ENCODE measurements around the gene TIE1. TPM values are rescaled to one million over a fixed set of nuclear protein-coding genes. Genes with fewer than 3 reads are reported as not detected.

The TIE1 gene
- total and polyA plus RNA-seq, 2 of the 13 experiments (the other 11 are each of a cell fraction or from before 2014, with no cell fraction given) = 0.58 to 0.84 TPM

GRCh38 chr1:43358746-43359693 lies 58.2 kb downstream of the TIE1 start, which contains the start of gene CDC20 (continued):
- TF ChIP-seq ZFP1 (CRISPR knock-in tag; IDR thresholded peaks at IDR 0.05) (no peak), NFE2L1 (CRISPR knock-in tag; IDR thresholded peaks at IDR 0.05; ENCODE audit: borderline replicate concordance) (no peak; the same call in 1 of the 2 replicates), KLF16 (CRISPR knock-in tag; IDR thresholded peaks at IDR 0.05) (peak in 1 of 2 experiments; percentile 71; a peak in 2 of 4 replicates), ZSCAN25 (CRISPR knock-in tag; IDR thresholded peaks at IDR 0.05) (no peak), PLRG1 (conservative IDR thresholded peaks at IDR 0.05) (no peak), ZSCAN30 (CRISPR knock-in tag; IDR thresholded peaks at IDR 0.05) (no peak), SSRP1 (CRISPR knock-in tag; IDR thresholded peaks at IDR 0.05) (no peak), TBX3 (IDR thresholded peaks at IDR 0.05; ENCODE audit: borderline replicate concordance) (no peak), SMARCC2 (IDR thresholded peaks at IDR 0.05) (no peak), ZNF207 (IDR thresholded peaks at IDR 0.05; ENCODE audit: borderline replicate concordance) (no peak), THYN1 (CRISPR knock-in tag; IDR thresholded peaks at IDR 0.05; ENCODE audit: borderline replicate concordance, low read depth) (0 out of 2 replicates have a peak, but pooled peaks have one; percentile 22), ZNF468 (CRISPR knock-in tag; IDR thresholded peaks at IDR 0.05) (no peak)
- TF ChIP-seq, protein P1, sequence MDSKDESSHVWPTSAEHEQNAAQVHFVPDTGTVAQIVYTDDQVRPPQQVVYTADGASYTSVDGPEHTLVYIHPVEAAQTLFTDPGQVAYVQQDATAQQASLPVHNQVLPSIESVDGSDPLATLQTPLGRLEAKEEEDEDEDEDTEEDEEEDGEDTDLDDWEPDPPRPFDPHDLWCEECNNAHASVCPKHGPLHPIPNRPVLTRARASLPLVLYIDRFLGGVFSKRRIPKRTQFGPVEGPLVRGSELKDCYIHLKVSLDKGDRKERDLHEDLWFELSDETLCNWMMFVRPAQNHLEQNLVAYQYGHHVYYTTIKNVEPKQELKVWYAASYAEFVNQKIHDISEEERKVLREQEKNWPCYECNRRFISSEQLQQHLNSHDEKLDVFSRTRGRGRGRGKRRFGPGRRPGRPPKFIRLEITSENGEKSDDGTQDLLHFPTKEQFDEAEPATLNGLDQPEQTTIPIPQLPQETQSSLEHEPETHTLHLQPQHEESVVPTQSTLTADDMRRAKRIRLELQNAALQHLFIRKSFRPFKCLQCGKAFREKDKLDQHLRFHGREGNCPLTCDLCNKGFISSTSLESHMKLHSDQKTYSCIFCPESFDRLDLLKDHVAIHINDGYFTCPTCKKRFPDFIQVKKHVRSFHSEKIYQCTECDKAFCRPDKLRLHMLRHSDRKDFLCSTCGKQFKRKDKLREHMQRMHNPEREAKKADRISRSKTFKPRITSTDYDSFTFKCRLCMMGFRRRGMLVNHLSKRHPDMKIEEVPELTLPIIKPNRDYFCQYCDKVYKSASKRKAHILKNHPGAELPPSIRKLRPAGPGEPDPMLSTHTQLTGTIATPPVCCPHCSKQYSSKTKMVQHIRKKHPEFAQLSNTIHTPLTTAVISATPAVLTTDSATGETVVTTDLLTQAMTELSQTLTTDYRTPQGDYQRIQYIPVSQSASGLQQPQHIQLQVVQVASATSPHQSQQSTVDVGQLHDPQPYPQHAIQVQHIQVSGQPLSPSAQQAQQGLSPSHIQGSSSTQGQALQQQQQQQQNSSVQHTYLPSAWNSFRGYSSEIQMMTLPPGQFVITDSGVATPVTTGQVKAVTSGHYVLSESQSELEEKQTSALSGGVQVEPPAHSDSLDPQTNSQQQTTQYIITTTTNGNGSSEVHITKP (CRISPR knock-in tag; IDR thresholded peaks at IDR 0.05; ENCODE audit: low read depth) = no peak
- TF ChIP-seq, protein P2, sequence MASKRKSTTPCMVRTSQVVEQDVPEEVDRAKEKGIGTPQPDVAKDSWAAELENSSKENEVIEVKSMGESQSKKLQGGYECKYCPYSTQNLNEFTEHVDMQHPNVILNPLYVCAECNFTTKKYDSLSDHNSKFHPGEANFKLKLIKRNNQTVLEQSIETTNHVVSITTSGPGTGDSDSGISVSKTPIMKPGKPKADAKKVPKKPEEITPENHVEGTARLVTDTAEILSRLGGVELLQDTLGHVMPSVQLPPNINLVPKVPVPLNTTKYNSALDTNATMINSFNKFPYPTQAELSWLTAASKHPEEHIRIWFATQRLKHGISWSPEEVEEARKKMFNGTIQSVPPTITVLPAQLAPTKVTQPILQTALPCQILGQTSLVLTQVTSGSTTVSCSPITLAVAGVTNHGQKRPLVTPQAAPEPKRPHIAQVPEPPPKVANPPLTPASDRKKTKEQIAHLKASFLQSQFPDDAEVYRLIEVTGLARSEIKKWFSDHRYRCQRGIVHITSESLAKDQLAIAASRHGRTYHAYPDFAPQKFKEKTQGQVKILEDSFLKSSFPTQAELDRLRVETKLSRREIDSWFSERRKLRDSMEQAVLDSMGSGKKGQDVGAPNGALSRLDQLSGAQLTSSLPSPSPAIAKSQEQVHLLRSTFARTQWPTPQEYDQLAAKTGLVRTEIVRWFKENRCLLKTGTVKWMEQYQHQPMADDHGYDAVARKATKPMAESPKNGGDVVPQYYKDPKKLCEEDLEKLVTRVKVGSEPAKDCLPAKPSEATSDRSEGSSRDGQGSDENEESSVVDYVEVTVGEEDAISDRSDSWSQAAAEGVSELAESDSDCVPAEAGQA (IDR thresholded peaks at IDR 0.05; ENCODE audit: low read depth) = no peak
- TF ChIP-seq, protein P2 (CRISPR knock-in tag; IDR thresholded peaks at IDR 0.05; ENCODE audit: borderline replicate concordance) = no peak
- TF ChIP-seq, protein P3, sequence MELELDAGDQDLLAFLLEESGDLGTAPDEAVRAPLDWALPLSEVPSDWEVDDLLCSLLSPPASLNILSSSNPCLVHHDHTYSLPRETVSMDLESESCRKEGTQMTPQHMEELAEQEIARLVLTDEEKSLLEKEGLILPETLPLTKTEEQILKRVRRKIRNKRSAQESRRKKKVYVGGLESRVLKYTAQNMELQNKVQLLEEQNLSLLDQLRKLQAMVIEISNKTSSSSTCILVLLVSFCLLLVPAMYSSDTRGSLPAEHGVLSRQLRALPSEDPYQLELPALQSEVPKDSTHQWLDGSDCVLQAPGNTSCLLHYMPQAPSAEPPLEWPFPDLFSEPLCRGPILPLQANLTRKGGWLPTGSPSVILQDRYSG (CRISPR knock-in tag; IDR thresholded peaks at IDR 0.05) = peak; percentile 47; the same call in 1 of the 2 replicates
- TF ChIP-seq, protein P4, sequence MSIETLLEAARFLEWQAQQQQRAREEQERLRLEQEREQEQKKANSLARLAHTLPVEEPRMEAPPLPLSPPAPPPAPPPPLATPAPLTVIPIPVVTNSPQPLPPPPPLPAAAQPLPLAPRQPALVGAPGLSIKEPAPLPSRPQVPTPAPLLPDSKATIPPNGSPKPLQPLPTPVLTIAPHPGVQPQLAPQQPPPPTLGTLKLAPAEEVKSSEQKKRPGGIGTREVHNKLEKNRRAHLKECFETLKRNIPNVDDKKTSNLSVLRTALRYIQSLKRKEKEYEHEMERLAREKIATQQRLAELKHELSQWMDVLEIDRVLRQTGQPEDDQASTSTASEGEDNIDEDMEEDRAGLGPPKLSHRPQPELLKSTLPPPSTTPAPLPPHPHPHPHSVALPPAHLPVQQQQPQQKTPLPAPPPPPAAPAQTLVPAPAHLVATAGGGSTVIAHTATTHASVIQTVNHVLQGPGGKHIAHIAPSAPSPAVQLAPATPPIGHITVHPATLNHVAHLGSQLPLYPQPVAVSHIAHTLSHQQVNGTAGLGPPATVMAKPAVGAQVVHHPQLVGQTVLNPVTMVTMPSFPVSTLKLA (IDR thresholded peaks at IDR 0.05) = peak; percentile 46

All from HepG2 (cell line).